HG02798 (cell line): Measurements from ENCODE around the gene HS2ST1.

ENCODE experiments used
- ATAC-seq: cut with Tn5 transposase; IDR thresholded peaks from one replicate; pipeline ENCODE4 v1.9.1; 2021; ENCODE audit warnings: mild to moderate bottlenecking; ENCODE audit not compliant: unreplicated experiment, poor library complexity

The HS2ST1 gene

GRCh38 chr1:87129606-87130005, 215.2 kb downstream of the HS2ST1 start:
- no peak for ATAC-seq

- no peak for ATAC-seq
These were observed 216.0 kb downstream of the HS2ST1 start for GRCh38 chr1:87130438-87130837.

- peak; percentile 97 for ATAC-seq
These were observed 217.4 kb downstream of the HS2ST1 start for GRCh38 chr1:87131809-87132283.

- ATAC-seq = peak; percentile 17
These were observed 217.9 kb downstream of the HS2ST1 start for GRCh38 chr1:87132284-87132870.

- ATAC-seq = no peak
These were observed 219.6 kb downstream of the HS2ST1 start for GRCh38 chr1:87134061-87134460.

- ATAC-seq = no peak
These were observed 220.3 kb downstream of the HS2ST1 start for GRCh38 chr1:87134625-87135328.

- ATAC-seq = no peak
These were observed 220.9 kb downstream of the HS2ST1 start for GRCh38 chr1:87135329-87135712.

- ATAC-seq = no peak
These were observed 222.3 kb downstream of the HS2ST1 start for GRCh38 chr1:87136607-87137341.

GRCh38 chr1:87137342-87137739, 222.9 kb downstream of the HS2ST1 start:
- no peak for ATAC-seq

- ATAC-seq = no peak
These were observed 226.6 kb downstream of the HS2ST1 start for GRCh38 chr1:87140831-87141540.

GRCh38 chr1:87141556-87141955, 227.1 kb downstream of the HS2ST1 start:
- no peak for ATAC-seq

- no peak for ATAC-seq
These were observed 229.1 kb downstream of the HS2ST1 start for GRCh38 chr1:87143413-87144135.

GRCh38 chr1:87144316-87144895, 230.0 kb downstream of the HS2ST1 start:
- no peak for ATAC-seq

GRCh38 chr1:87144981-87145380, 230.5 kb downstream of the HS2ST1 start:
- ATAC-seq = no peak

- no peak for ATAC-seq
These were observed 232.1 kb downstream of the HS2ST1 start for GRCh38 chr1:87146538-87146937.

- no peak for ATAC-seq
These were observed 232.6 kb downstream of the HS2ST1 start for GRCh38 chr1:87146986-87147385.

GRCh38 chr1:87147851-87148250, 233.4 kb downstream of the HS2ST1 start:
- ATAC-seq = no peak

- no peak for ATAC-seq
These were observed 234.2 kb downstream of the HS2ST1 start for GRCh38 chr1:87148661-87149060.

- ATAC-seq = no peak
These were observed 235.0 kb downstream of the HS2ST1 start for GRCh38 chr1:87149241-87150041.
